Stimulated activated CD4-positive, alpha-beta T cell treated with anti-CD3 and anti-CD28 coated beads, Interleukin-4, amount 100 ng/mL, for 1 hour (primary cell): ENCODE measurements around the gene C16orf78.
A peak's percentile ranks its signal among the peaks of the same experiment; 100 is the strongest.

Experiments used
- DNase-seq: peaks from one replicate; pipeline ENCODE4 v3.0.0-alpha.2; 2020

C16orf78 gene

DNA sequence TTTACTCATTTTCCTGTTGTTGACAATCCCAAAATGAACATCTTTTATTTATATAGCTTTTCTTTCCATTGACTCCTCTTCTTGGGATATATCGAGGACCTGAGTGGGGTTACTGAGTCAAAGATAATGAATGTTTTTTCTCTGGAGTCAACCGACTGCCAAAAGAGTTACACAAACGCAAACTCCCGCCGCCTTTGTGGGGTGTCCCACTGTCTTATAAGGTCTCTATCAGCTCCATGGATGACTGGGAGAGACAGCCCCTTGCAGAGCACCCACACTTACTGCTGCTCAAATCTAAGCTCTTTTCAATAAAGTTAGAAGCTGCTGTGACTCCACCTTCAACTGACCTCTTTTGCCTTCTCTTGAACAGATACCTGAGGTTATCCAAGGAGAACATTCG lies 25.2 kb downstream of the C16orf78 start:
- DNase-seq: no peak

DNA sequence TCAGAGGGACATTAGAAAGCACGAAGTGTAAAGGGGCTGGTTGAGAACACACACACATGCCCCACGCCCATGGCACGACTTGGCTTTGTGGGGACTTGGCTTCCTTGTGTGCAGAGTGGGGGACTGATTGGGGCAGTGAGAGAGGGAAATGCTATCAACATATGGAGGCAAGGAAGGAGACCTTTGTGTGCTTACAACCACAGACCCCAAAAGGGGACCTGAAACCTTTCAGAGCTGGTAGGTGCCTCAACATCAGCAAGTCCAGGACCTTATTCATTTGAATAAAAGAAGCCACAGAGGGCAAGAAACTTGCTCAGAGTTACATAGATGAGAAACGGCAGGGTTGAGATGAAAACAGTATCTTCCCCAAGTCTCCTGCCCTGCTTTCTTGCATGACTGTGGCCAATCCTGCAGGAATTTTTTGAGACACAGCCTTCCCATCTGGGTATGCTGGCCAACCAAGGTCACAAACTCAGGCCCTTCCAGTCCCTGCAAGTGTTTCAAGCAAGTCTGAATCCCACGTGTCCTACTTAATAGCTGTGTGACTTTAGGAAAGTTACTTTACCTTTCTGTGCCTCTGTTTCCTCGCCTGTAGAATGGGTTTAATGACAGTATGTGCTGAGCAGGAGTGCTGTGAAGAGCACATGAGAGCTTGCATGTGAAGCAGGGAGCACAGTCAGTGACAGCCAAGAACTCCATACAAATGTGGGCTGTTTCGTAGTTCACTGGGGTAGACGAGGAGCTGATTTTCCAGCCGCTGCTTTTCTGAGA lies 26.2 kb downstream of the C16orf78 start:
- DNase-seq: no peak

DNA sequence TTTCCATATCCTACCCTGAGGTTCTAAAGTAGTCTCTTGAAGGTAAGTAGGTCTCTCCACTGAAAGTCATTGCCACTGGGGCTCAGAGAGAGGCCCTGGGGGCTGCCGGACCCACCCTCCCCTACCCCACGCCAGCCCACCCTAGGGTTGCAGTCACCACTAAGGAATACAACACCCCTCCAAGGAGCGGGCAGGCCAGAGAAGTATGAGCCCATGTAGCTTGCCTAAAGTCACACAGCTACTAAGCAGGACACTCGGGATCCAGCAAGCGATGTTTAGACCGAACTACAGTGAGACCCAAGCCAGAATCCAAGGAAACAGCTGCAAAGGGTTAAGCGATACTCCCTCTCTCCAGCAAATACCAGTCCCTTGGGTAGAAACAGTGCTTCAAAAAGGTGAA lies 27.0 kb downstream of the C16orf78 start:
- no peak for DNase-seq

DNA sequence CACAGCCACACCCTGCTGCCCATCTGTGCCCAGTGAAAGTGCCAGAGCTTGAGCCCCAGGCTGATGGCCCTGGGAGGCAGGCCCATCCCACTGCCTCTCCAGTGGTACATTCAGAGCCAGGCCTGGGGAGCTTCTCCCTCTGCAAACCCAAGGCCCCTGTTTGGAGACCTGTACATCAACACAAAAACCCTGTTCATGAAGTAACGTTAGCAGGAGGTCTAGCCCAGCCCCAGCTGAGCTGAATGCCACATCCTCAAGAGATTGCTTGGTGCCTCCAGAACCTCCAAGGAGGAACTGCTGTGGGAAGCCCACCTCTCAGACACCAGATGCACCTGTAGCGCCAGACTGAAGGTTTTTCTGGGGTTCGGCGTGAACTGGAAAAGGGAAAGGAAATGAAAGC lies 31.5 kb downstream of the C16orf78 start:
- no peak for DNase-seq

DNA sequence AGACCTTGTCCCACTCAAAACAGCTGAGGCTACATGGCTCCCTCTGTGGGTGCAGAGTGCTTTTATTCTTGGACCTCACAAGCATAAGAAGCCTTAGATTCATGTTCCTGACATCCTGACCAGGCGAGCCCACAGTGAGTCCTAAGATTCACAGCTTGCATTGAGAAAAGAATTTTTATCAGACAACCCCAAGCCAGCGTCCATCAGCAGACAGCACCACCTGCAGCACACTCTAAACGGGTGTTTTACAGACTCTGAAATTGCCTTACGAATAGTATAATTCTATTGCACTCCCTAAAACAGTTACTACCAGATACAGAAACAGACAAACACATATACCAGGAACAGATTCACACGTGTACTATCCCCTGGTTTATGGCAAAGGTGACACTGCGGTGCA lies 31.9 kb downstream of the C16orf78 start:
- no peak for DNase-seq

DNA sequence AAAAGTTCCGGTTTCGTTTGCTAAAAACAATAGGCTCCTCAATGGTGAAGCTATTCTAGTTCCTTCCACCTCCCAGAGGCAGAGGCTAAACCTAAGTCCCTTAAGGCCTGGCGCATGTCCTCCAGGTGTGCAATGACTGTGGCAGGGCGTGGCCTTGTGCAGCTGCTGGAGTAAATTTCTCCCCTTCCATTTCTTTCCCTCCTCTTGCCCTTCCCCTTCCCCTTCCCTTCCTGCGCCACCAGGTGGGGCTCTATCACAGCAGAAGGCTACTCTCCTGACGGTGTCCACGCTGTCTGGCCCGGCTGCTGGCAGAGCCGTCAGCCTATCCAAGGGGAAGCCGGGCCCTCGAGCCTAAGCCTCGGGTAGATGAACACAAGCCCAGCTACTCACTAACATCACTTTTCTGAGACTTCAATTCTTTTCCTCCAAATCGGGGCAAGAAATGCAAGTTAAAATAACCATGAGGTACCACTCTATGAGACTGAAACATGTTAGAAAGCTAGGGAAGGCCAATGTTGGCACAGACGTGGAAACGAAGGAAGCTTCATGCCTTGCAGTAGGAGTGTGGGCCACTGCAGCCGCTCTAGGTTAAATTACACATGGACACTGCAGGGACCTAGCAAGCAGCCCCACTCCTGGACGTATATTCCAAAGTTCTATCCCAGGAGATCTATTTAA lies 34.4 kb downstream of the C16orf78 start:
- peak; percentile 66 for DNase-seq

DNA sequence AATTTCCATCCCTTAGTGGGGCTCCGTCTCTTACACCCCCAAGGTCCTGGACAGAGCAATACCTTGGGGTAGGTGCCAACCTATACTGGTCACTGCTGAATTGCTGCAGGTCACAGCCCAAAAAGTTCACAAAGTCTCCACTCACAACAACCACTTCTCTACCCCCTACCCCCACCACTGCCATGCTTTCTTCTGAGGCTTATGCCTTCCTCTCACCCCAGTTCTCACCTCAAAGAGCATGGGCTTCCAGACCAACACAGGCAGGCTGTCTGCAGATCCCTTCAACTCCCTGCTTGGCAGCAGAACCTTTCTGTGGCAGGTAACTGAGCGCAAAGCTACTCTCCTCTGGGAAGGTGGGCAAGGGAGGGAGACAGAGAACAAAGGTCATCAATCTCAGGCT lies 35.5 kb downstream of the C16orf78 start:
- no peak for DNase-seq

DNA sequence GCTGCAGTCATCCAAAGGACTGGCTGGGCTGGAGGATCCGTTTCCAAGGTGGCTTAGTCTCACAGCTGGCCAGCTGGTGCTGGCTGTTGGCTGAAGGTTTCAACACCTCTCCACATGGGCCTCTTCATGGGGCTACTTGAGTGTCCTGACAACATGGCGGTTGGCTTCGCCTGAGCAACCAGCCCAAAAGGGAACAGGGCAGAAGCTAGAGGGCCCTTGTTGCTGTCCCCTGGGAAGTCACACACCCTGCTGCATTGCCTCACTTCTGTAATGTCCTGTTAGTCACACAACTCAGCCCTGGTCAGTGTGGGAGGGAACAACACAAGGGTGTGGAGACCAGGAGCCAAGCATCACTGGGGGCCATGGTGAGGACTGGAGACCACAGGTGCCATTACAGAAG lies 36.6 kb downstream of the C16orf78 start:
- no peak for DNase-seq

DNA sequence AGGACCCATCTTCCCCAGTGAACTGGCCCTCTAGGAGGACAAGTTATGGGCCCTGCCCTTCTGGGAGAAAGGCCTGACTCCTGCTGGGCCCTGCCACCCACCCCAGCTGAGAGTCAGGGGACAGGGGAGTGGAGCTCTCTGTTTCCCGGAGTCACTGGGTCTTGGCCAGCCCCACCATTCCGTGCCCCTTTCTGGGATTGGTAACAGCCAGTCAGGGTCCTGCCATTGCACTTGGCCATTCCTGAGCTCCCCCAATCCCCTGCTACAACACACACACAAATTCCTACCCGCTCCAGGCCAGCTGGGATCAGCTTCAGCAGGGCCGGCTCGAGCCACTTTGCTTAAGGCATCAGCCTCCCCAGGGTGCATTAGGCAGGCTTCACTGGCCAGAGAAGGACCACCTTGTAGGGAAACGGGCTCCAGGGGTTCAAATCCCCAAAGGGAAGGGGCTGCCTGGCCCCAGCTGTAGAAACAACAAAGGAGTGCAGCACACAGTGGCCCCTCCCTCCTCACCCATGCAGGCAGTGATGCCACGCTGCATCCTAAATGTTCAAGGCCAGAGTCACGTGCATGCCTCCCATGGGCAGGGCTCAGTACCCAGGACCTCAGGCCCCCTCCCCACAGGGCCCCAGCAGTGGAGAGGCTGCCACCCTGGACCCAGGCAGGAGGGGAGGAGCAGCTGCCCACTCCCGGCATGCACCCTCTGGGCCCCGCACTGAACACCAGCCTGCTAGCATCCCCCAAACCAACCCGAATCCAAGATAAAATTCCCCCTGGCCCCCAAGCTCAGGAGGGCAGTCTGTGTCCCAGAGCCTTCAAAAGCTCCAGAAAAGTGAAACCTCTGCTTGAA lies 37.7 kb downstream of the C16orf78 start:
- no peak for DNase-seq

DNA sequence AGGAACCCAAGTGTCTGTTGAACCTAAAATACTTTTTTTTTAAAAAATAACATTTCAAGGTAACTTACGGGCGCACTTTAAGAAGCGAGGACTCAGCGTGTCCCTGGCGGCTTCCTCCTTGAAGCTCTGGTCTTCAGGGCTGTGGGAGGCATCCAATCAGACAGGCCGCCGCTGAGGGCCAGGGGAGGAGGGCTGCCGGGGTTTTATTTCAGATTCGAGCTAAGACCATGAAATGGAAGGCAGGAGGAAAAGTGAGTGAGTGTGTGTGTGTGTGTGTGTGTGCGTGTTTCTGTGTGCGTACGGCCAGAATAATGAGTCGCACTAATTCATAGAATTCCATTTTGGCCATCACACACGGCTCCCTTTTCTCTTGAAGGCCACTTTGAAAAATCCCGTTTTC lies 41.1 kb downstream of the C16orf78 start:
- no peak for DNase-seq

DNA sequence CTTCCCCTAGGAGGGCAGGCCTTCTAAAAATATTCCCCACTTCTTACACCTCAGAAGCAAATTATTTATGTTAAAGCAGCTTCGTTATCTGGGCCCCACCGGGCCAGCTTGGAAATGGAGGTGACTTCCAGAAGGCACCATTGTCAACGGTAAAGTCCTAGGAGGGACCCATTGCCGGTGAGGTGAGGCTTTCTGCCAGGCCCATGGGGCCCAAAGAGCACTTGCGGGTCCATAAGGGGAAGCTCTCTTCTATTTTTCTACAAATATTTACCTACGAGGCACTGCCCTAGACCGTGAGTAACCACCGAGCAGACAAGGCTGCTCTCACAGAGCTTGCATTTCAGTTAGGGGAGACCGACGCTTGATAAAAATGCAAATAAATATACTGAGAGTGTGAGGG lies 41.5 kb downstream of the C16orf78 start:
- DNase-seq: no peak

DNA sequence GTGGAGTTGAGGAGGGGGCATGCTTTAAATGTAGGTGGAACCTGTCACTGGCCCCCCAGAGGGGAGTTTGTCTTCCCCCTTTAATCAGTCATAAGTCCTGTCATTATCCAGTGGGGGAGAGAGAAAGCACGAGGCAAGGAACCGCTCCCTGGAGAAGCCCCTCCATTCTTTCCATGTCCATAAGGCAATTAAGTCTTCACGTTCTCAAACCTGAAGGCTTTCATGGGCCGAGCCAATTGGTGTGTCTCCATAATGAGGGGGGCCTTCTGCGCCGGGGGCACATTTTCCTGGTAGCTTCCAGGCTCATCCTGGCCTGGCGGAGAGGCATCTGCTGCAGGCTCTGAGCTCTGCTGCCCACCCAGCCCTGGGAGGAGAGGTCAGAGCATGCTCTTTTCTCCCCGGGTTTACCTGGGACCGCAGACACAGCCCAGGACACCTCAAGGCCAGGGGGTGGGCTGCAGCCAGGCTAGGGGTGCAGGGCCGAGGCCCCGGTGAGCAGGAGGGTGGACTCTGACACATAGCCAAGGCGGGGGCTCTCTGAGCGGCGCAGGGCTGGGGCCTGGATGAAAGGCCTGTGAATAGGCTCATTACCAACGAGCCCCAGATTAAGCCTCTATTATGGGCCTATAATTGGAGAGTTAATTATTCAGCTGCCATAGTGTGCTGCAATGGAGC lies 42.5 kb downstream of the C16orf78 start:
- no peak for DNase-seq

DNA sequence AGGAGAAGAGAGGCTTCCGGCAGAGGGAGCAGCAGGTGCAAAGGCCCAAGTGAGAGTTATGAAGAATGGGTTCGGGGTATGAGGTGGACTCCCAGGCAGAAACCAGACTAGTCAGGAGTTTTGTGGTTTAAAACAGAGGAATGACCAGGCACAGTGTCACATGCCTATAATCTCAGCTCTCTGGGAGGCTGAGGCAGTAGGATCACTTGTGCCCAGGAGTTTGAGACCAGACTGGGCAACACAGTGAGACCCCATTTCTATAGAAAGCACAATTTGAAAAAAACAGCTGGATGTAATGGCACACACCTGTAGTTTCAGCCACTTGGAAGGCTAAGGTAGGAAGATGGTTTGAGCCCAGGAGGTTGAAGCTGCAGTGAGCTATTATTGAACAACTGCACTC lies 43.8 kb downstream of the C16orf78 start:
- DNase-seq: no peak

DNA sequence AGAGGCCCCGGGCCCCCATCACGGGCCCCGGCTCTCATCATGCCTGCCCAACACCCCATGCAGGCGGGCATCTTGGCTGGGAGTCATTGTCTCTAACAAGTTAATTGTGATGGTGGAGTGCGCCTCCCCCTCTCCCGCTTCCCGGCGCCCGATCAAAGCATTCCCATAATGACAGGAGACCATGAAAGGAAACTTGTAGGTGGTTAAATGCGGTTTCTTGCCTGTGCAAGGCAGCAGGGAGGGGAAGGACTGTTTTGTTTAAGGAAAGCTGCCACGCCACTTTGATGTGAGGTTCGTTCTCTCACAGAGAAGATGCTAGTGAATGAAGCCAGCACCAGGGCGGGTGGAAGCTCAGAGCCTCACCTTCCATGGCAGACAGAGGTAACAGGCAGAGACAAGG lies 45.4 kb downstream of the C16orf78 start:
- no peak for DNase-seq

DNA sequence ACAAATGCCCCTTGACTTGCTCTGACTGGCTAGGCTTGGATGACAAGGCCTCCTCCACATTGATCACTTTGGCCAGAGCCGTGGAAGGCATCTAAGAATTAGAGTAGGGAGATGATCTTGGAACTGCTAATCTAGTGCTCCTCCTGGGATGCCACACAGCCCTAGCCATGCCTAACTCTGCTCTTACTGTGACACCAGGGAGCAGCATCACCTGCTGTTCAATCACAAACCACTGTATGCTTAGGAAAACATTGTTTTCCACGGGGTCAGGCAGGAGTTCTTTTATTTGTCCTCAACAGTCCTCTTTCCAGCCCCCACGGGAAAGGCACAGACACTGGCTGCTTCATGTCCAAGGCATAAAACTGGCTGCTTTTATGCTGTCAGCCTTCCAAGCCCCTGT lies 46.3 kb downstream of the C16orf78 start:
- no peak for DNase-seq

DNA sequence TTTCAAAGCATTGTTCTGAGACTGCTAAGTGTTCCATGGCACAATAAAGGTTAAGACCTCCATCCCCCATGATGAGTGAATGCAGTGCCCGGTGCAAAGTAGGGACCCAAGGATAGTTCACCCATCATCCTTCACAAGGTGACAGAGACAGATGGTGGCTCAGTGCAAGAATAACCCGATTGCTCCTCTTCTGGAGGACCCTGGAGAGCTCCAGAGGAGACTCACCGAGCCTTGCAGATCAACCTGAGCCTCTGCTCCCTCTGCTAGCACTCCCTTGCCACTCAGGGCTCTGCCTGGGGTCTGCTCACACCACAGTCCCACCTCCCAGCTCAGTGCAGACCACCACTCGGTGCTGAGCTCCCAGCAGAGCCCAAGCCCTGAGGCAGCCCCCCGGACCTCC lies 49.3 kb downstream of the C16orf78 start:
- no peak for DNase-seq

DNA sequence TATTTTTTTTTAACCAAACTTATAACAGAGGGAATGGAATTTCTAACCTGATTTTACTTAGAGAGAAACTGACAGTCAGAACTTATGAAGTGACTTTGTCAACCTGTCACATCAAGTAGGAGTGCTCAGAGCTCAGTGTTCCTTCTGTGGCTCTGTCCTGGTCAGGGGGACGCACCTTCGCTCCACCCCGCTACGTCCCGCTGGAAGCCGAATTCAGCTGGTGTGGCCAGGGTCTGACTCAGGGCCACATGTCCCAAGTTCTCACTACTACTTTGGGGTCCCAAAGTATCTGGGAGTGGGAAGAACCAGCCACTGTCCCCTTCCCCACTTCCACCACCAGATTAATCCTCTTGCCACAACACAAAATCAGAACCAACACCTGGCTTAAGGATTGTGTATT lies 51.4 kb downstream of the C16orf78 start:
- DNase-seq: no peak

DNA sequence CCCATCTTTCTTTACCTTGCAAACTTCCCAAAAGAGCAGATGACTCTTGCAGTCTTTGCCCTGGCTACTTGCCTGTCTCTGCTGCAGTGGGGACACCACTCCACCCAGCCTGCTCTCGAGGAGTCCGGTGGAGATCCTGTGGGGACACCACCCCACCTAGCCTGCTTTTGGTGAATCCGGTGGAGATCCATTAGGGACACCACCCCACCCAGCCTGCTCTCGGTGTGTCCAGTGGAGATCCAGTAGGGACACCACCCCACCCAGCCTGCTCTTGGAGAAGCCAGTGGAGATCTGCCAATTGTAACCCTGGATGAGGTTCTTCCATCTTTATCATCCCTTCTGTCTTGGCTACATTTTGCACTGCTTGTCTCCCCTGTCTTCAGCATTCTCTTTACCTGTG lies 54.2 kb downstream of the C16orf78 start:
- DNase-seq: no peak

DNA sequence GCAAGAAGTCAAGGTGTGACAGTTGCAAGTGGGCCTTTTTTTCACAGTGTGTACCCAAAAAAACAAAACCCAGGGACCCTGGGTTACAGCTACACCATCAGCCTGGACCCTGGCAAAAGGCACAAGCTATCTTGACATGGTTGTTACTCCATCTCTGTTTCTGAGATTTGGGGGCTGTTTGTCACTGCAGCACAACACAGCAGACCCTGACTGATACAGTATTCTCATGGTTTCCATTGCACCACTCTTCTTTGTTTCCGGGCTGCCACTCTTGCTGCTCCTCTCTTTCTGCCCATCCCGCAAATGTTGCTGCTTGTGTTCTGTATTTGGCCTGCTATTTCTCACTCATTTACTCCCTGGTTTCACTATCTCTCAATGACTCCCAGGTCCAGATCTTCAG lies 55.2 kb downstream of the C16orf78 start:
- no peak for DNase-seq

DNA sequence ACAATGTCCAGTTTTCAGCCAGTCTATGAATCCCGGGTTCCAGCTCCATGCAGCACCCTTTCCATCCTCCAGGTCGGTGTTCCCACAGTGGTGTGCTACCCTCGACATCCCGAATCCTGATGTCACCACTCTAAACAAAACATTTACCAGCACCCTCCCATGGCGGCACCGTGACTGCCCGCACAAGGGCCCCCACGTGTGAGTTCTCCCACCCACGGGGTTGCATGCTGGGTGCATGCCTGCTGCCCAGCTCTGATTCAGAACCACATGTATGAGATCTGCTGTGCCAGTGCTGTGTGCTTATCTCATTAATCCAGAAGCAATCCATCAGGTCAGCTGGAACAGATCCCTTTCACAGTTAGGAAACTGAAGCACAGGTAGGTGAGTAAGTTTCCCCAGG lies 57.4 kb downstream of the C16orf78 start:
- DNase-seq: no peak

DNA sequence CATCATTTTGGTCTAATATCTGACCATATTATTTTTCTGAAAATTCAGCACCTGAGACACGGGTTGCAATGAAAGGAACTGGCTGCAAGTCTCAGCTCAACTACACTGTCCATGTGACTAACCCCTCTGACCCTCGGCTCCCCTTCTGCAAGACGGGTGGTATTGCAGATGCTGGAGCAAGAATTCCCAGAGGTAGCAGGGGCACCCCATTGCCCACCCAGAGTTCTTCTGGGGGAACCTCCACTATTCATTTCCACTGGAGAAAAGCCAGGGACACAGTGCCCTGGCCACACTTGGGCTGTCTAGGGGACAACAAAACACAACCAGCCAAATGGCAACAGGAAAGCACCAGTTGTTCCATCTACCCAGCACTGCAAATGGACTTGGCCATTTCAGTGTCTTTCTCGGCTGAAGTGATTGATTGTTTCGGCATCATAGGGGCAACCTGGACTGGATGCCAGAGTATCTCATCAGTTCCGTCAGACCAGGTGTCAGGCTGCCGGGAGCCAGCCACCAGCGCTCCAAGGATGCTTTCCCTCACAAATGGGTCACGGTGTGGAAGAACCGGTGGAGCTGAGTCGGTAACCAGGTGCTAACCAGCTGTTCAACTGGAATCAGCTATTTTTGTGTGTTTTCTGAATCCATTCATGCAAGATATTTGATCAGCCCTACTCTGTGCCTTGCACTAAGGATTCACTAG lies 58.1 kb downstream of the C16orf78 start:
- DNase-seq: no peak

DNA sequence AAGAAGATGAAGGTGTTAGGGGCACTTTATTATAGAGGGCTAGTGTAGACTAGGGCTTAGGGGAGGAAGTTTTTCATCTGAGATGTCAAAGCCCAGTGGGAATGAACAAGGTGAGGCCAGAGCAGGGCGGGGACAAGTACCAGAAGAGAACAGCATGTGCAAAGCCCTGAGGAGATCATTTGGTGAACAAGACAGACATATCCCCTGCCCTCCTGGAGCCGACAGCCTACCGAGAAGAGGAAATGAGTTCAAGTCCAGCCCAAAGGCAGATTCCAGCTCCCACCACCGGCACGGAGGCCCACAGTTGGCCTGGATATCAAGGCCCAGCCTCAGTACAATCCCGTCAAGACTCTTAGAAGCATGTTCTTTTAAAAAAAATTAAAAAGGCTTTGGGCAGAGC lies 61.1 kb downstream of the C16orf78 start:
- DNase-seq: no peak

DNA sequence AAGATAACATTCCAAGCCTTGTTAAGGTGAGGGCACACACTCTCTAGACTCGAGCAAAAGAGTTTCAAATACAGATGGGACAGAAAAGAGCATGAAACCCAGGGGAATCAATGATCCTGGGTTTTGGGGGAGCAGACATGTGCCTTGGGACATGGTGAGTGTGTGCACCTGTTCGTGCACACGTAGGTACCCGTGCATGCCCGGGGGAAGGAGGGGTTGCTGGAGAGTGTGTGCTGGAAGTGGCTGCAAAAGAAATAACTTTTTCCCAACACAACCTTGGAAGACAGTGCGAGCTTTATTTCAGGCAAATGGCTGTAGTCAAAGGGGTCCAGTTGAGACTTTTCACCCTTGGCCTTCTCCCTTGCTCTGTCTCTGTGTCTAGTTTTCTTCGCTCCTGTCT lies 62.6 kb downstream of the C16orf78 start:
- no peak for DNase-seq
